IPS-11a (cell line): Measurements from ENCODE around the gene XRN1.

ENCODE experiments used
- H3K4me3 ChIP-seq: one replicate; pipeline ENCODE4 v1.5.1; 2013; ENCODE audit warnings: low read depth, low read length, control low read depth

XRN1 gene

GRCh38 chr3:142272200-142272891 lies 175.5 kb downstream of the XRN1 start:
- H3K4me3 ChIP-seq: no peak overlapping the region

GRCh38 chr3:142270407-142270806 lies 177.4 kb downstream of the XRN1 start:
- H3K4me3 ChIP-seq: no peak overlapping the region

- H3K4me3 ChIP-seq: no peak overlapping the region
Observed at GRCh38 chr3:142269767-142270166, 178.1 kb downstream of the XRN1 start.

GRCh38 chr3:142268426-142268825 lies 179.4 kb downstream of the XRN1 start:
- H3K4me3 ChIP-seq: no peak overlapping the region

- H3K4me3 ChIP-seq: no peak overlapping the region
Observed at GRCh38 chr3:142267269-142267668, 180.6 kb downstream of the XRN1 start.

- H3K4me3 ChIP-seq: no peak overlapping the region
Observed at GRCh38 chr3:142263112-142263511, 184.7 kb downstream of the XRN1 start.

- no peak overlapping the region for H3K4me3 ChIP-seq
Observed at GRCh38 chr3:142259359-142259758, 188.5 kb downstream of the XRN1 start.

- H3K4me3 ChIP-seq: no peak overlapping the region
Observed at GRCh38 chr3:142256712-142257333, 191.0 kb downstream of the XRN1 start.
